Measurements from ENCODE around the gene MYBBP1A.

DNA sequence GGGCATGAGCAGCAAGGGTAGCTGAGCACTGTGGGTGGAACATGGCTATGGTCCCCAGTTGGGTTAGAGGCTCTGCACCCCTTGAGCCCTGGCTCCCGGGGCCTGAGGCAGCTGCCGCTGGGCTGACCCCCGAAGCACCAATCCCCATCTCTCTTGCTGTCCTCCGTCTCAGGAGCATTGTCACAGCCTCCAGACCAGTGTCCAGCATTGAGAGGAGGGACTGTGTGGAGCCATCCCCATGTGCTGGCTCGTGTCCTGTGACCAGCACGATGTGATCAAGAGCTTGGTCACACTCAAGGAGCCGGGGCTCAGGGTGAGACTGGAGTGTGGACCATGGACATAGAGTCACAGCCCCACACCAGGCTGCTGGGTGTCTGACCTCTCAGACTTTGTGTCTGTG, 32.0 kb upstream of the MYBBP1A start:
- TF ChIP-seq, protein P1, sequence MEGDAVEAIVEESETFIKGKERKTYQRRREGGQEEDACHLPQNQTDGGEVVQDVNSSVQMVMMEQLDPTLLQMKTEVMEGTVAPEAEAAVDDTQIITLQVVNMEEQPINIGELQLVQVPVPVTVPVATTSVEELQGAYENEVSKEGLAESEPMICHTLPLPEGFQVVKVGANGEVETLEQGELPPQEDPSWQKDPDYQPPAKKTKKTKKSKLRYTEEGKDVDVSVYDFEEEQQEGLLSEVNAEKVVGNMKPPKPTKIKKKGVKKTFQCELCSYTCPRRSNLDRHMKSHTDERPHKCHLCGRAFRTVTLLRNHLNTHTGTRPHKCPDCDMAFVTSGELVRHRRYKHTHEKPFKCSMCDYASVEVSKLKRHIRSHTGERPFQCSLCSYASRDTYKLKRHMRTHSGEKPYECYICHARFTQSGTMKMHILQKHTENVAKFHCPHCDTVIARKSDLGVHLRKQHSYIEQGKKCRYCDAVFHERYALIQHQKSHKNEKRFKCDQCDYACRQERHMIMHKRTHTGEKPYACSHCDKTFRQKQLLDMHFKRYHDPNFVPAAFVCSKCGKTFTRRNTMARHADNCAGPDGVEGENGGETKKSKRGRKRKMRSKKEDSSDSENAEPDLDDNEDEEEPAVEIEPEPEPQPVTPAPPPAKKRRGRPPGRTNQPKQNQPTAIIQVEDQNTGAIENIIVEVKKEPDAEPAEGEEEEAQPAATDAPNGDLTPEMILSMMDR (IDR thresholded peaks at IDR 0.05; ENCODE audit: low read depth, low read length, missing input control), result no peak
- TF ChIP-seq YY1 (IDR thresholded peaks at IDR 0.05) (no peak), JUND (IDR thresholded peaks at IDR 0.05) (no peak), RXRA (IDR thresholded peaks at IDR 0.05) (no peak), SP1 (IDR thresholded peaks at IDR 0.05) (no peak), EGR1 (IDR thresholded peaks at IDR 0.05; ENCODE audit: low read depth in 2 of 2) (no peak), RAD21 (IDR thresholded peaks at IDR 0.05) (no peak), TAF1 (conservative IDR thresholded peaks at IDR 0.05) (no peak), FOXA1 (IDR thresholded peaks at IDR 0.05) (no peak), GABPA (IDR thresholded peaks at IDR 0.05 in 1 of 2, conservative IDR thresholded peaks at IDR 0.05 in 1 of 2) (no peak), HNF4A (conservative IDR thresholded peaks at IDR 0.05) (no peak)
- TF ChIP-seq, protein P2, sequence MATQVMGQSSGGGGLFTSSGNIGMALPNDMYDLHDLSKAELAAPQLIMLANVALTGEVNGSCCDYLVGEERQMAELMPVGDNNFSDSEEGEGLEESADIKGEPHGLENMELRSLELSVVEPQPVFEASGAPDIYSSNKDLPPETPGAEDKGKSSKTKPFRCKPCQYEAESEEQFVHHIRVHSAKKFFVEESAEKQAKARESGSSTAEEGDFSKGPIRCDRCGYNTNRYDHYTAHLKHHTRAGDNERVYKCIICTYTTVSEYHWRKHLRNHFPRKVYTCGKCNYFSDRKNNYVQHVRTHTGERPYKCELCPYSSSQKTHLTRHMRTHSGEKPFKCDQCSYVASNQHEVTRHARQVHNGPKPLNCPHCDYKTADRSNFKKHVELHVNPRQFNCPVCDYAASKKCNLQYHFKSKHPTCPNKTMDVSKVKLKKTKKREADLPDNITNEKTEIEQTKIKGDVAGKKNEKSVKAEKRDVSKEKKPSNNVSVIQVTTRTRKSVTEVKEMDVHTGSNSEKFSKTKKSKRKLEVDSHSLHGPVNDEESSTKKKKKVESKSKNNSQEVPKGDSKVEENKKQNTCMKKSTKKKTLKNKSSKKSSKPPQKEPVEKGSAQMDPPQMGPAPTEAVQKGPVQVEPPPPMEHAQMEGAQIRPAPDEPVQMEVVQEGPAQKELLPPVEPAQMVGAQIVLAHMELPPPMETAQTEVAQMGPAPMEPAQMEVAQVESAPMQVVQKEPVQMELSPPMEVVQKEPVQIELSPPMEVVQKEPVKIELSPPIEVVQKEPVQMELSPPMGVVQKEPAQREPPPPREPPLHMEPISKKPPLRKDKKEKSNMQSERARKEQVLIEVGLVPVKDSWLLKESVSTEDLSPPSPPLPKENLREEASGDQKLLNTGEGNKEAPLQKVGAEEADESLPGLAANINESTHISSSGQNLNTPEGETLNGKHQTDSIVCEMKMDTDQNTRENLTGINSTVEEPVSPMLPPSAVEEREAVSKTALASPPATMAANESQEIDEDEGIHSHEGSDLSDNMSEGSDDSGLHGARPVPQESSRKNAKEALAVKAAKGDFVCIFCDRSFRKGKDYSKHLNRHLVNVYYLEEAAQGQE (IDR thresholded peaks at IDR 0.05), result no peak
- TF ChIP-seq, protein P3, sequence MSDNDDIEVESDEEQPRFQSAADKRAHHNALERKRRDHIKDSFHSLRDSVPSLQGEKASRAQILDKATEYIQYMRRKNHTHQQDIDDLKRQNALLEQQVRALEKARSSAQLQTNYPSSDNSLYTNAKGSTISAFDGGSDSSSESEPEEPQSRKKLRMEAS (IDR thresholded peaks at IDR 0.05), result no peak

Measured in liver (tissue), 3 donors.